ENCODE data around the gene NOC2L.
"Not testable (repeated sequence)": the region's sequence is repeated elsewhere in the genome, so short reads cannot be mapped to it uniquely, and the experiment has no call there.

NOC2L gene

DNA sequence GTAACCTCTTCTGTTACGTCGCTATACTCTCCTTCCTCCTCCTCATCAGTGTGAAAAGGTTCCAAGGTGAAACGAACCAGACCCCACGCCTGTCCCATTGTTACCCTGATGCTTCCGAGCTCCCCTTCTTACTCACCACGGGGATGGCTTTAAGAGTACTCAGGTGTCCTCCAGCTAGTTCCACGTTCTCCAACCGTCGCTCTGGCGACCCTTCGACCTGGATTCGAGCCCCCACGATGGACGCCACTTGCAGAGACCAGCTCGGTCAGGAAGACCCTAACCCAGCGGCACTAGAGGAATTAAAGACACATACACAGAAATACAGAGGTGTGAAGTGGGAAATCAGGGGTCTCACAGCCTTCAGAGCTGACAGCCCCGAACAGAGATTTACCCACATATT lies 61.1 kb downstream of the NOC2L start:
- DNase-seq: not testable (repeated sequence)

DNA sequence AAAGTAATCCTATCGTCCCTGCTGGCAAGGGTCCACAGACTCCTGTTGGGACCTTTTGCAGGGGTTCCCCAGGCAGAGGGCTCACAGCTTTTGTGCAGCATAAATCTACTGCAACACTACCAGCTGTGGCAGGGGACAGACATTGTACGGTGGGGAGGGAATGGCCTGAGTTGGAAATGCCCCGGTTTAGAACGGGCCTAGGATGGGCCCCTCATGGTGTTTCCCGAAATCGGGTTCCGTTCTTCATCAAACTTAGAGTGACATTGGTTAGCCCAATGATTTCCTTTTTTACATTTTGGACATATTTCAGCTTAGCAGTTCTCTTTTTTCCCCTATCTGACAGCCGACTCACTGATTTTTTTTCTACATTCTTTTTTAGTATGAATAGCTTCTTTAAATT lies 61.8 kb downstream of the NOC2L start:
- DNase-seq: no peak

Data from NCI-H446 treated with DMSO at 0.1 percent for 48 hours (cell line).